Liver (tissue), 3 donors: Measurements from ENCODE around the gene NFIA.

Source experiments
- CTCF ChIP-seq: fragments of 150-350 bp; IDR thresholded peaks from 2 replicates; pipeline ENCODE4 v1.5.1; 2017; ENCODE audit warnings: improper control_type of control experiment, low read depth, low read length; ENCODE audit not compliant: missing input control
- FOXA2 ChIP-seq: IDR thresholded peaks from 2 replicates; pipeline ENCODE4 v1.6.1; 2016; ENCODE audit warnings: antibody characterized with exemption
- GABPA ChIP-seq, 2 donors: IDR thresholded peaks in 1 of 2; conservative IDR thresholded peaks in 1 of 2; 2 replicates each; pipeline ENCODE4 v1.6.1; 2016; ENCODE audit warnings: antibody characterized with exemption in 2 of 2, mild to moderate bottlenecking in 1 of 2, moderate library complexity in 1 of 2
- JUND ChIP-seq, 2 donors: IDR thresholded peaks; 2 replicates each; pipeline ENCODE4 v1.6.1; 2016; ENCODE audit warnings: antibody characterized with exemption in 2 of 2
- MAX ChIP-seq: IDR thresholded peaks from 2 replicates; pipeline ENCODE4 v1.6.1; 2016; ENCODE audit warnings: antibody characterized with exemption
- NR2F2 ChIP-seq: IDR thresholded peaks from 2 replicates; pipeline ENCODE4 v1.6.1; 2016; ENCODE audit warnings: antibody characterized with exemption
- RAD21 ChIP-seq, 2 donors: IDR thresholded peaks; 2 replicates each; pipeline ENCODE4 v1.6.1; 2016; ENCODE audit warnings: antibody characterized with exemption in 2 of 2, mild to moderate bottlenecking in 2 of 2
- REST ChIP-seq: IDR thresholded peaks from 2 replicates; pipeline ENCODE4 v1.6.1; 2016; ENCODE audit warnings: antibody characterized with exemption, mild to moderate bottlenecking
- SP1 ChIP-seq: IDR thresholded peaks from 2 replicates; pipeline ENCODE4 v1.6.1; 2018; ENCODE audit warnings: antibody characterized with exemption, mild to moderate bottlenecking
- YY1 ChIP-seq: IDR thresholded peaks from 2 replicates; pipeline ENCODE4 v1.6.1; 2016; ENCODE audit warnings: antibody characterized with exemption, mild to moderate bottlenecking
- ZBTB33 ChIP-seq: IDR thresholded peaks from 2 replicates; pipeline ENCODE4 v1.6.1; 2016; ENCODE audit warnings: antibody characterized with exemption
- donor health status: healthy.
- donor health status: healthy.

- TF ChIP-seq FOXA2, result no peak
- TF ChIP-seq CTCF, result no peak
- TF ChIP-seq JUND (IDR thresholded peaks at IDR 0.05), result no peak
- no peak for TF ChIP-seq NR2F2
- no peak for TF ChIP-seq ZBTB33
- TF ChIP-seq REST, result no peak
- no peak for TF ChIP-seq SP1
- TF ChIP-seq MAX, result no peak
- no peak for TF ChIP-seq RAD21 (IDR thresholded peaks at IDR 0.05)
- no peak for TF ChIP-seq GABPA (IDR thresholded peaks at IDR 0.05 in 1 of 2, conservative IDR thresholded peaks at IDR 0.05 in 1 of 2)
- no peak for TF ChIP-seq YY1
Observed at GRCh38 chr1:61315011-61315410, 232.7 kb downstream of the NFIA start.
